ENCODE results near the gene LAMB3.

The LAMB3 gene

DNA sequence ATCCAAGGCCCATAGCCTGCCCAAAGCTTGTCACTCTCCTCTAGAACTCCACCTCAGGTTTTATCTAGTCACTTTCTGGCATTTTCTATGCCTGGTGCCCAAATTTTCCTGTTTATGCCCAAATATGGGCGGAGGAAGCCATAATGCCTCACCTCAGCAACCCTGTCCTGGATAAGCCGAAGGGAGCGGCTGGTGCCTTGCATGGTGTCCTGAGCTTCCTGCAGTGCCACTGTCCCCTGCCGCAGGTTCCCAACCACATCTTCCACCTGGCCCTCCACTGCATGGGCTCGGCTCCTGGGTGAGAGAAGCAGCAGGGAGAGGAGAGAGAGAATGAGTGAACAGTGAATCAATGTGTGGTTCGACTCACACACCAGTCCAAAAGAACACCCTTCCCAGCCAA lies 34.5 kb downstream of the LAMB3 start:
- DNase-seq (ENCODE audit: low spot score), result no peak

DNA sequence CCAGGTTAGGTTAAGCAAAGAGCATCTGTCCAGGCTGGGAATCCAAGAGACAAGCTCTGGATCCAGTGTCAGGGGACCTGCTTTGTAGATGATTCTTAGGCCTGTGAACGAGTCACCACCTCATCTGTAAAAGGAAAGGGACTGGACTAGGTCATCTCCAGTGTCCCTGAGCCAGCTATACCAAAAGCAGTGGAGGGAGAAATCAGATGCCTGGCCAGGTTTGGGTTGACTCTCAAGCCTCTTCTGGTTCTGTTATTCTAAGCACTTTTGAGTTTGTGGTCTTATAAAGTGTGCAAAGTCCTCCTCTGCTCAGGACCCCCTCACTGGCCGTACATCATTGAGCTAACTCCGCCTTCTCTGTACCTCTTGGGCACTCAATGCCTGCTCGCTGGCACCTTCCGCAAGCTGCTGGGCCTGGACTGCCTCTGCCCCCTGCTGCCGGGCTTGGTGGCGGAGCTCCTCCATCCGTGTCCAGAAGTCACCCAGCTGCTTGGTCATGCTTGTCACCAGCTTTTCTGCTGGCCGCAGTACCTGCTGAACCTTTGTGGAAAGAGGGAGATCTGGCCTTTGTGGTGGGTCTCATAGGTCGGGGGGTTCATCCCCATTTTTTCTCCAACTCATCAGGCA lies 35.1 kb downstream of the LAMB3 start:
- DNase-seq (ENCODE audit: low spot score), result no peak

DNA sequence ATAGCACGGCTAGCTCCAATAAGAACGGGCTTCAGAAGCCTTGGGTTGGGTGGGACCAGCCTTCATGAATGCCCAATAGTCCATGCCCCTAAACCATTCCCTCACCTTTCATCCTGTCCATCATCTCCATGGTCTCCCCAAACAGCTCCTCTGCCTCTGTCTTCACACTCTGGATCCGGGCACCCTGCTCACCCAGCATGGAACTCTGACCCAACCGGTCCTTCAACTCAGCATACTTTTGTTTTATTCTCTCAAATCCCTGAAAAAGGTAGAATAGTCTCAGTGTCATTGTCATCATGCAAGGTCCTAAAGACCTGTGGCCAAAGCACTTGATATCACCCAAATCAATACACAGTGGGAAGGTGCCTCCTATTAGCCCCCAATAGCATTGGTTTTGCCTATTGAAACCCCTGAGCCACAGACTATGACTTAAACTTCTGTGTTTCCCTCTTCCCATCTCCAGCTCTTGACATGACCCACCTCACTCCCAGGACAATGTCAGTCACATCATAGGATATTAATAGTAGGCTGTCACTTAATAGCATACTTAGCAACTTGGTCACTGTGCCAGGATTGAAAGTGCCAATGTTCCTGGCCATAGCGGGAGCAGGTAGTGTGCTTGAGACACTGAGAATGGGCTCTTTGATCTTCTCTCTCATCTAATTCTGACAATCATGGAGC lies 35.7 kb downstream of the LAMB3 start:
- DNase-seq (ENCODE audit: low spot score), result no peak

DNA sequence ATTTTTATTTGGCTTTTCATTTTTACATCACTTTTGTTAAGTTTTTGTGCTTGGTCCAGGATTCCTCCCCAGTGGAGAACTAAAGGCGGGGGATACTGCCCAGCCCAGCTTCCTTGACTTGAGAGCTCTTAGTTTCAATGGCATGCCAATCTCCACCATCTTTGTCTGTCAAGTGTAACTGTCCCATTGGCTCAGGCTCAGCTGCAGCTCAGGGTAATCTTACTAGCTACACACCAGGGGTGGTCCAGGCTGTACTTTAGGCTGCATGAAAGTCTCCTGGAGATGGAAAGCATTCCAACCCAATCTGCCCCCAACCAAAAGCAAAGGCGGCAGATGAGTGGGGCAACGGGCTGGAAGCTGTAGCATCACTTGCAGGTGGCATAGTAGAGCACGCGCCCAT lies 37.3 kb downstream of the LAMB3 start:
- DNase-seq (ENCODE audit: low spot score), result no peak

DNA sequence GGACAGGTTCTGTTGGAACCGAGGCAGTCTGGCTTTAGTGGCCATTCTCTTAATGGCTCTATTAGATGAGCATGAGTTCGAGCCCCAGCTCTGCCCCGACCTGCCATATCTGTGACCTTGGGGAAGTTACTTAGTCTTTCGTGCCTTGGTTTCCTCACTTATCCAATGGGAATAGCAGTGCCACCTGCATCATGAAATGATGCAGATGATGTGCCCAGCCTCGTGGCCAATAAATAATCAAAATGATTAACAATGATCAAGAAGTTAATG lies 38.1 kb downstream of the LAMB3 start:
- DNase-seq (ENCODE audit: low spot score), result no peak

DNA sequence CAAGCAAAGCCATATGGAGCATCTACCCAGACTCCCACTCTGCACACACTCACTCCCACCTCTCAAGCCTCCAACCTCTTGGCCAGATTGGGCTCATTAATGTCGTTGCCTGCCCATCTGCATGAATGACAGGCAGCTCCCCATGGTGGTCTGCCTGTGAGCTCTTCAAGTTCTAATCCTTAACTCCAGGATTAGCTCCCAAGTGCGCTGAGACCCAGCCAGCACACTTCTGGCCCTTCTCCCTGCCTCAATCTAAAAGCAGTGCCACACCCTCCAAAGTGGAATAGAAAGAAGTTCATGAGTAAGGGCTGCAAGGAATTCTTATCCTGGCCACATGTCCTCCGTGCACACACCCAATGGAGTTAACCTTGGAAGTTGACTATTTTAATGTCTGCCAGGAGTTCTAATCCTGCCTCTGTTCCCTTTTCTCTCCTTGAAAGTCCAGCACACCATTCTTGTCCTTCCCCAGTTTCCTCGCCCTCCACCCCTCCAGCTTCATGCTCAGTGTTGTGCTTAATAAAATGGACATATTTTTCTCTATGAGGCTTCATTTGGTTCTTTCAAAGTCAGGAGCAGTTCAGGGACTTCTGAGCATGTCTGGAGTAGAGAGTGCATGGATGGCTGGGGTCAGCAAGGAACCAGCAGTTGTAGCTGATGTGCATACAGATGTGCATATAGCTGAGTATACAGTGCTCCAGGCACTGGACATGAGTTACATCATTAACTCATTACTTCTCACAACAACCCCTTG lies 38.6 kb downstream of the LAMB3 start:
- no peak for DNase-seq (ENCODE audit: low spot score)

DNA sequence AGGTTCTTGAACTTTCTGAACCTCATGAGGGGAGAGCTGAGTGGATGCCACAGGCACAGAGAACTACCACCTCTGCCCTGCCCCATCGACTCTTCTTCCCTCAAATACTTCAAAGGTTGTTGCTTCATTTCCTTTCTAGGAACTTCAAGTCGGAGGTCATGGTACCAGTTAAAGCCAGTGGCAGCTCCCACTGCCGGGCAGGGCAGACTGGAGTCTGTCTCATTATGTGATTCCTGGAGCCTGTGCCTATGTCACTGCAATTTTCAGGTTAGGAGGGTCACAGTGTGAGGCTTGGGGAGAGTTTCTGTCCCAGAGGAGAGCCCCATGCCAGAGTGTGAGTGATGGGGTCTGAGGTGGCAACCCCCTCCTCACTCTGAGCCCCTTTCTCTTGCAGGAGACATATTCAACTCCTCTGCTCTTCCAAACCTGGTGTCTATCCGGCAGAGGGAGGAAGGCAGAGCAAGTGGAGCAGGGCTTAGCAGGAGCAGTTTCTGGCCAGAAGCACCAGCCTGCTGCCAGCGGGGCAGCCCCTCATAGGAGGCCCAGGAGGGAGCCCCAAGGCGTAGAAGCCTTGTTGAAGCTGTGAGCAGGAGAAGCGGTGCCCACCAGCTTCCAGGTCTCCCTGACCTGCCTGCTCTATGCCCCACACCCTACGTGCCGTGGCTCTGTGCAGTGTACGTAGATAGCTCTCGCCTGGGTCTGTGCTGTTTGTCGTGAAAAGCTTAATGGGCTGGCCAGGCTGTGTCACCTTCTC lies 39.4 kb downstream of the LAMB3 start:
- DNase-seq (ENCODE audit: low spot score), result no peak

DNA sequence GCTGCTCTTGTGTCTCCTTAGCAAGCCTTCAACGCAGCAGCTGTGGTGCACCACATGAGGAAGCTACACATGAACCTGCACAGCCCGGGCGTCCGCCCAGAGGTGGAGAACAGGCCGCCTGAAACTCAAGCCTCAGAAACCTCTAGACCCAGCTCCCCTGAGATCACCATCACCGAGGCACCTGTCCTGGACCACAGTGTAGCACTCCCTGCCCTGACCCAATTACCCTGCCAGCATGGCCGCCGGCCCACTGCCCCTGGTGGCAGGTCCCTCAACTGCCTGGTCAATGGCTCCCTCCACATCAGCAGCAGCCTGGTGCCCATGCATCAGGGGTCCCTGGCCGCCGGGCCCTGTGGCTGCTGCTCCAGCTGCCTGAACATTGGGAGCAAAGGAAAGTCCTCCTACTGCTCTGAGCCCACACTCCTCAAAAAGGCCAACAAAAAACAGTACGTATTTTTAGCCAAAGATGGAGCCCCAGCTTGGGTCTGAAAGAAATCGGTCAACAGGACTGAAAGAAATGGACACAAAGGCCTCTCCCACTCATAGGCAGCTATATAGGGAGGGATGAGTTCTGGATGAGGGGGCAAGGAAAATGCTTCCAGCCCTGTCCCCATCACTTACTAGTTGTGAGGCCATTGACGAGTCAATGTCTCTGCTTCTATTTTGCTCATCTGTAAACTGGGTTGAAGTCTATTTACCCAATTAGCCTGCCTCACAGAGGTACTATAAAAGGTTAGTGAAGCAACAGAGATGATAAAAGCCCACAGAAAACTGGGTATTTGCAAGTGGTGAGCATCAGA lies 40.3 kb downstream of the LAMB3 start:
- DNase-seq (ENCODE audit: low spot score), result no peak

DNA sequence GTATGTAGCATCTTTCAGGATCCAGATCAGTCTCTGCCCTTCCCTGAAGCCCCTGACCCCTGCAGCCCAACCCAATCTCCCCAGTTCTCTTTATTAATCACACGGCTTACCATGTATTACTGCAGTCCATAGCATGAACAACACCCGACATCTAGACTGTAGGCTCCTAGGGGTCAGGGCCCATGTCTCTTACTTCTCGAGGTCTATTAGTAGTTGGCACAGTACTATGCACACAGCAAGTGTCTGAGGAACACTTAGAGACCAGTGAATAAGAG lies 41.7 kb downstream of the LAMB3 start:
- no peak for DNase-seq (ENCODE audit: low spot score)

DNA sequence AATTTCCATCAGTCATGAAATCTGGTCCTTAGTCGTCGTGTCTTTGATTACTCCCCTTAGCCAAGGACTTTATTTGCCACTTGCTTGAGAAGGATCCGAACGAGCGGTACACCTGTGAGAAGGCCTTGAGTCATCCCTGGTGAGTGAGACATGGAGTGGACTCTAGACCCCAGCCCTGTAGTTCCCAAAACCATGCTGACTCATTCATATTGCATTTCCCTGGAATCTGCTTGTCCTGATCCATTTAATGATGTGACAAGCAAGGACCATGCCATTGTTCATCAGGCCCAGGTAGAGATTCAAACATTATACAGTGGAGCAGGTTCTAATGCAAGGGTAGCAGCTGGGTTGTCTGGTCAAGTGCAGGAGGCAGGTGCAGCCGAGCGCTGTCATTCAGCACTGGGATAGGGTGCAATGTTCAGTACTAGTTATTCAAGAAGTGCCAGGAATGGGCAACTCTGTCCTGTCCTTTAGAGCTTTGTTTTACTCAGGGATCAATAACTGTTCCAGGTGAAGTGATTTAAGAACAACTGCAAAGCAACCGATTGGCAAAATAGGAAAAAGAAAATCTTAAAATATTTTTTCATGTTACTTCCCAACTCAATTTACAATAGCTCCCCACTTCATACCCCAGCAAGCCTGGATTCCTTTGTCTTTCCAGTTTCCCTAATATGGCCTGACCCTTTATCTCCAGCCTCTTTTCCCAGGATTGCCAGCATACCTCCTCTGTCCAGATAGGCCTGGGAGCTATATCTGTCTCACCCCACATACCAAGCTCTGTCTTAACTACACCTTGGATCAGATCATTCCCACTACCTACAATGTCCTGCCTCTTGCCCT lies 42.2 kb downstream of the LAMB3 start:
- DNase-seq (ENCODE audit: low spot score), result no peak

DNA sequence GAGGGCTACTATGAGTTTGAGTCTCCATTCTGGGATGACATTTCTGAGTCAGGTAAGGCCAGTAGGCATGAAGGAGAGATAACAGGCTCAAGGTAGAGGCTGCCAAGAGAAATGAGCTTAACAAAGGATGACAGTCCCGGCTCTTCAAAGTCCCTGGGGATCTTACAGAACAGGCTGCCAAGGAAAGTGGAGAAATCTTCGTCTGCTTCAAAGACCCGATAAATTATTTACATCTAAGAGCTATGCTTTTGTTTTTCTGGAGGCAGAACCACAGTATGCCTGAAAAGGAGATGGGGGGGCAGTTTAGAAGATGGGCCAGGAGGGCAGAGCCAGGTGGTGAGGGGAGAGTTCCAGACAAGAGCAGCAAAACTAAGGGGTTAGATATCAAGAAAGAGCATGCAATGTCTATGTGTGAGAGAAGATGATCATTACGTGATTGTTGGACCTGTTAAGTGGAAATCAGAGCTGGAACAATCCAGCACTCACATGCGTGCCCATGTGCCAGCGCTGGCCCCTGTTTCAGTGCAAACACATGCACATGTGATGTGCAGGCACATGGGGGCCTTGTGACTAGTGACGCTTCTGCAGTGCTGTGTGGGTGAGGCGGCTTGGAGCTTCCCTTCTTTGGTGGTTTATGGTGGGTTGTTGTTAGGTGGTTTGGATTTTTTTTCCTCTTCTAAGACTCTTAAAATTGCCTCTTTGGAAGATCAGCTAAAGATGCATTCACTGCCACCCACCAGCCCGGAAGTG lies 43.0 kb downstream of the LAMB3 start:
- DNase-seq (ENCODE audit: low spot score), result no peak

DNA sequence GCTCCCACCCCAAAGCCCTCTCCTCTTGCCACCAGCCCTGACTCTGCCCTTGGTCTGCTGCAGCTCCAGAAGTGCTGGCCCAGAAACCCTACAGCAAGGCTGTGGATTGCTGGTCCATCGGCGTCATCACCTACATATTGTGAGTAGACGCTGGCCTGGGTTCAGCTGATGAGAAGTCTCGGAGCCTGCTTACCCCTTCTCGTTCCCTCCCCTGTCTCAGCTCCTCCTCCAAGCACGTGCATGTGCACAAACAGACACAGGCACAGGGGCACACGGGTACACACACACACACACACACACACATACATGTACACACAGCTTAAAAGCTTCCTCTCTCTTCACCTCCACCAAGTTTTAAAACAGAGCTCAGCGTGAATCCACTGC lies 44.4 kb downstream of the LAMB3 start:
- DNase-seq (ENCODE audit: low spot score), result no peak

DNA sequence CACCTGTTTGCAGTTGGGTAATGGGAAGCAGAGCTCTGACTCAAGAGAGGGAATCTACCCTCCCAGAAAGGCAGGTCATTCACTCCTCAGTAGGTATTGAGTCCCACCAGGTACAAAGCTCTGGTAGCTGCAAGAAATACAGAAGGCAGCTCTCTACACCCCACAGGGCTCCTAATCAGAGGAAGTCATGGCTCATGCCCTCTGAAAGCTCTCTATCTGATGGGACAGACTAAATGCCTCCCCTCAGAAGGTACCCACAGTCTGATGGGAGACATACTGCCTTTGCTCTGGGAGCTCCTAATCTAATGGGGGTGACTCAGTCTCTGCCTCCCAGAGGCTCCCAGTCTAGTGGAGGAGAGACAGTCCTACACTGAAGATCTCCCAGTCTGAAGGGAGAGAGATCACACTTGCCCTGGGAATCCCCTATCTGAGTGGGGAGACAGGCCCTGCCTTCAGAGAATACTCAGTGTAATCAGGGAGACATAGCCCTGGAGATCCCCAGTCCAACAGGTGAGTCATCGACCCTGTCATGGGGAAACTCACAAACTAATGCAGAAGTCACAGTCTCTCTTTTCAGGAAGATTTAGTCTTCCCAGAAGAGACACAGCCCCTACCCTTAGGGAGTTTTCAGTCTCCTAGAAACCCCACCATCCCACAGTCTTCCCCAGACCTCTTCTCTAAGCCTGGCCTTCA lies 45.0 kb downstream of the LAMB3 start:
- DNase-seq (ENCODE audit: low spot score), result no peak

DNA sequence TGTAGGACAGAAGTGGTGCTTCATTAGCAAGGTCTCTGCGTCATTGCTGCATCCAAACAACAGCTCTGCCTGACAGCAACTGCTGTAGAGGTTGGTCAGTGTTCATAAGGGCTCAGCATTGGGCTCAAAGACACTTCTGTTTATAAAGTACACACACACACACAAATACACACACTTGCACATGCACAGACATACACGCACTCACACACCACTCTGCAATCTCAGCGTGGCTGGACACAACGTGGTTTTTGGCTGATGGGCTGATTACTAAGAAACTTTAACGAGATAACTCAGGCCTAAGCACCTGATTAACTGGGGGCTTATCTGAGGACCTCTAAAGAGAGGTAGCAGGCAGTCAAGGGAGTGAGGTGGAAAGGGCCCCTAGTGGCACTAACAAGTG lies 48.3 kb downstream of the LAMB3 start:
- DNase-seq (ENCODE audit: low spot score), result no peak

DNA sequence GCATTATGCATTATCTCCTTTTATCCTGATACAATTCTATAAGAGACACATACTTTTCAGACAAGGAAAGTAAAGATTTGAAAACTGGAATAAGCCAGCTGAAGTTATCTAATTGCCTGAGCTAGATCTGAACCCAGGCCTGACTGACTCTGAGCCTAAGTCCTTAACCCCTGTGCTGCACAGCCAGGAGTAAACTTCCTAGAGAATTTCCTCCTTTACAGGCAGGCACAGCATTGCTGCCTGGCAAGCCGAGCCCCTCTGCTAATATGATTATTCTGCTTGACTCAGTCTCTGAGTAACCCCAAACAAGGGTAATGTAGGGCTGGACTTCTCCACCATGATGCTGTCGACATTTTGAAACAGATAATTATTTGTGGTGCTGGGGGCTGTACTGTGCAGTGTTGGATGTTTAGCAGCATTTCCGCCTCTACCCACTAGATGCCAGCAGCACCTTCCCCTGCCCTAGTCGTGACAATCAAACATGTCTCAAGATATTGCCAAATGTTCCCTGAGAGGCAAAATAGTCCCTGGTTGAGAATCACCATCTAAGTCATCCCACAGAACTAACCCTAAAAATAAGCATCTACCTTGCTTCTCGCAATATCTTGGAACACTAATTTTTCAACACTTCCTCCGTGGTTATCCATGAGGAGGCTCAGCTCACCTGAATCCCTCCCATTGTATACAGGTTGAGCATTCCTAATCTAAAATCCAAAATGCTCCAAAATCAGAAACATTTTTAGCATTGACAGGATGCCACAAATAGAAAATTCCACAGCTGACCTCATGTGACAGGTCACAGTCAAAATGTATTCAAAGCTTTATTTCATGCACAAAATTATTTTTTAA lies 50.2 kb downstream of the LAMB3 start:
- DNase-seq (ENCODE audit: low spot score), result peak; percentile 30

DNA sequence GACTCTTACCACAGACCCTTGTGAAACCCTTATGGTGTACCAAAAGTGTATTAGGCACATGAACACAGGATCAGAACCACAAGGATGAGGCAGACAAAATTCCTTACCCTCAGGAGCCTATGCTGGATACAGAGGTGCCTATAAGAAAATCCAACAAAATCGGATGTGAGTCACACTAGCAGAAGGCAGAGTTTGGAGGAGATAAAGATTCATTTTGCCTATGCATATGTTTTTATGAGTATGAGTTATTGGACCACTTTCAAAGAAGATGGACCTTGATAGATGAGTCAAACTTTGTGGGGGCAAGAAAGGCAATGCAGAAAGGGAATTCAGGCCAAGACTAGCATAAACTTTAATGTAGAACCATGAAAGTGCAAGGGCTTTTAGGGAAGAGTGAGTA lies 51.7 kb downstream of the LAMB3 start:
- no peak for DNase-seq (ENCODE audit: low spot score)

DNA sequence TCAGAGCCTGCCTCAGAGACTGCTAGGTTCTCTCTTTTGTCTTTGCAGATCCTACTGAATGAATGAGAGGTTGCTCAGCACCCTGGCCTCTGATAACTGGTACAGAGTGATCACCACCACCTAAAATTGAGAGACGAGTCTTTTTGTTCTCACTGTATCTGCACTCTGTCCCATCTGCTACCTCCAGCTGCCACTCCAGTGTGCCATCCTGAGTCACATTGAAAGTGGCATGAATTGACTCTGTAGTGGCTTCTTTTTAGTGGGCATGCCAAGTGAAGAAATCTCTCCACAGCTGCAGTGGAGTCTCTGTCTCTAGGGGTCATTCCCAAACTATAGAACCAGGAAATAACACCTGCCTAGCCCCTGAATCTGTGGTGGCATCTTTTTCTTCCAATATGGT lies 54.0 kb downstream of the LAMB3 start:
- DNase-seq (ENCODE audit: low spot score), result no peak

DNA sequence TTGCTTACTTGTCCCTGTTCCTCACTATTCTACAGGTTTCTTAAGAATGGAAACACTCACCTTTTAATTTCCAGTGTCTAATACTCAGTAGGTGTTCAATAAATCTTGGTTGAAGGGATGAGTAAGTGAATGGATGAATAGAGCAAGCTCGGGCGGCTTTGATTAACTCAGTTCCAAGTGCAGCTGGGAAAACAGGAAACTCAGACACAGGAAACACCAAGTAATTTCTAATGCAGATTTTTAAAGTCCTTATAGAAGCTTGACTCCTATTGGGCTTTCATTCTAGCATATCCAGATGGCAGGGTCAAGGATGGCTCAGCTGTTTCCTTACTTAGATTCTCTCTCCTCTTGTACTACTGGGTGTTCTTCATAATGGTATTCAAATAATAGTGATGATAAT lies 54.7 kb downstream of the LAMB3 start:
- no peak for DNase-seq (ENCODE audit: low spot score)

DNA sequence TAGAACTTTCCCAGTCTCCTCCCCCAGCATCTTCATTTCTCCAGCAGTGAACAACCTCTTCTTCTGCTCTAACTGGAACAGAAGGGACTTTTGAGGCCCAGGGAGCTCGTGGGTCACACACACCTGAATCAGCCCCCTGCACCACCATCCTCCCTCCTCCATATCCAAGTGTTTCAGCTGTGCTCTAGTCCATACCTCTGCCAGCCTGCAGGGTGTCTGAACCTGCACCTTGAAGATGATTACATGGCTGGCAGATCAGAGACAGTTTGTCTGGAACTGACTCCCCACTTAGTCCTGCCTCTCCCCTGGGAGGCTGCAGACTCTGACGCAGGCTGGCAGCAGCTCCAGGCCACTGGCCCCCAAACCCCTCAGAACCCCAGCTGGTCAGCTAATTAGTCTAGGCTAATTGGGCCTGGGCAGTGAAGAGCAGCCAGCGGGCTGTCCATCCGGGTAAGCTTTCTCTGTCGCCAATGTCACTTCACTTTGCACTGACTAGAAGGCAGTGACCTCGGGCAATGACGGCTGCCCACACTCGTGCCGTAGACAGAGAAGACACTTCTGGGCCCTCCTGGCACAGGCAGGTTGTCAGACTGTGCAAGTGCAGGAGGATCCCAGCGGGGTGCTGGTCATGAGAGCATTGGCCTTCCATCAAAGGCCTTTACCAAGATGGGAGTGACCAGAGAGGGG lies 56.5 kb downstream of the LAMB3 start:
- no peak for DNase-seq (ENCODE audit: low spot score)
